ENCODE data around the gene MUC3A. TPM values are rescaled to one million over a fixed set of nuclear protein-coding genes. Genes with fewer than 3 reads are reported as not detected.

MUC3A gene
- total RNA-seq, 4 donors from 2014 or later: 0.04 to 0.71 (median 0.32) TPM; not detected in 1

DNA sequence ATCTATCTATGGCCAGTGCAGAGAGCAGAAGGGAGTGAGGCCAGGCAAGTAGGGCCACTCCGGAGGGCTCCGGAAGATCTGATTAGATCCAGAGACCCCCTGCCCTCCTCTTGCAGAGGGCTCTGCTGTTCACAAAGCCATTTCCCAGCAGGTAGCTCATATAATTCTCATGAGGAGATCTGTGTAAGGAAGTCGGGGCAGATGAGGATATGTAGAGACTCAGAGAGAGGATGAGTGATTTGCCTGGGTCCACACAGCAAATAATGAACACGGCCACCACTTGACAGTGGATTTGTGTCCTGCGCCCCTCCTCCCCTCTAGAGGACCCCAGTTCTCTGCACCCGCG lies 22.6 kb downstream of the MUC3A start:
- Histone ChIP-seq H3K4me3 (no peak overlapping the region), H3K9me3 (no peaks in the 10 kb centered on the region), H3K27ac (no peak overlapping the region), H3K27me3 (peaks cover 6 to 22% (median 19%) of the 10 kb centered on the region in 3 donors), H3K4me1 (no peaks in the 10 kb centered on the region), H3K36me3 (no peaks in the 10 kb centered on the region)
- DNase-seq: no peak
- ATAC-seq: no peak
- intact Hi-C loops (cut with DNase I; ENCODE audit: low total_unique reads) (no loop called here), in situ Hi-C loops (cut with MboI; ENCODE audit: low sequenced_read_pairs in 4 of 4) (loop anchor here in 1 of 4 donors (10.0 kb wide), 1 partner anchor 83 kb away; no protein-coding TSS in a partner anchor)
- TF ChIP-seq, protein P1, sequence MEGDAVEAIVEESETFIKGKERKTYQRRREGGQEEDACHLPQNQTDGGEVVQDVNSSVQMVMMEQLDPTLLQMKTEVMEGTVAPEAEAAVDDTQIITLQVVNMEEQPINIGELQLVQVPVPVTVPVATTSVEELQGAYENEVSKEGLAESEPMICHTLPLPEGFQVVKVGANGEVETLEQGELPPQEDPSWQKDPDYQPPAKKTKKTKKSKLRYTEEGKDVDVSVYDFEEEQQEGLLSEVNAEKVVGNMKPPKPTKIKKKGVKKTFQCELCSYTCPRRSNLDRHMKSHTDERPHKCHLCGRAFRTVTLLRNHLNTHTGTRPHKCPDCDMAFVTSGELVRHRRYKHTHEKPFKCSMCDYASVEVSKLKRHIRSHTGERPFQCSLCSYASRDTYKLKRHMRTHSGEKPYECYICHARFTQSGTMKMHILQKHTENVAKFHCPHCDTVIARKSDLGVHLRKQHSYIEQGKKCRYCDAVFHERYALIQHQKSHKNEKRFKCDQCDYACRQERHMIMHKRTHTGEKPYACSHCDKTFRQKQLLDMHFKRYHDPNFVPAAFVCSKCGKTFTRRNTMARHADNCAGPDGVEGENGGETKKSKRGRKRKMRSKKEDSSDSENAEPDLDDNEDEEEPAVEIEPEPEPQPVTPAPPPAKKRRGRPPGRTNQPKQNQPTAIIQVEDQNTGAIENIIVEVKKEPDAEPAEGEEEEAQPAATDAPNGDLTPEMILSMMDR (IDR thresholded peaks at IDR 0.05 in 4 of 5, conservative IDR thresholded peaks at IDR 0.05 in 1 of 5): no peak
- TF ChIP-seq POLR2A (IDR thresholded peaks at IDR 0.05): no peak

DNA sequence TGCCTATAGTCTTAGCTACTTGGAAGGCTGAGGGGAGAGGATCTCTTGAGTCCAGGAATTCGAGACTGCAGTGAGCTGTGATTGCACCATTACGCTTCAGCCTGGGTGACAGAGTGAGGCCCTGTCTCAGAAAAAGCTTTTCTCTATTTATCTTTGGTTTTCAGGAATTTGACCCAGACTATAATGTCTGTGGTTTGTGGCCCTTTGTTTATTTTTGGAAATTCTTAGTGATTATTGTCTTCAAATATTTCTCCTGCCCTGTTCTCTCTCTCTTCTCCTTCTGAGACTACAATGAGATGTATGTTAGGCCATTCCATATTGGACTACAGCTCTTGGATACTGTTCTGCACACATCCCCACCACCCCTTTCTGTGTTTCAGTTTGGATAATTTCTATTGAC lies 24.7 kb downstream of the MUC3A start:
- TF ChIP-seq, protein P1 (IDR thresholded peaks at IDR 0.05 in 4 of 5, conservative IDR thresholded peaks at IDR 0.05 in 1 of 5): no peak
- Histone ChIP-seq H3K9me3 (no peaks in the 10 kb centered on the region), H3K27ac (no peak overlapping the region), H3K4me1 (no peaks in the 10 kb centered on the region), H3K27me3 (peaks cover 0 to 14% (median 3%) of the 10 kb centered on the region in 3 donors), H3K4me3 (no peak overlapping the region), H3K36me3 (no peaks in the 10 kb centered on the region)
- ATAC-seq (no peak), DNase-seq (no peak)
- intact Hi-C loops (cut with DNase I; ENCODE audit: low total_unique reads) (no loop called here), in situ Hi-C loops (cut with MboI; ENCODE audit: low sequenced_read_pairs in 4 of 4) (loop anchor here in 1 of 4 donors (10.0 kb wide), 1 partner anchor 81 kb away; no protein-coding TSS in a partner anchor)

DNA sequence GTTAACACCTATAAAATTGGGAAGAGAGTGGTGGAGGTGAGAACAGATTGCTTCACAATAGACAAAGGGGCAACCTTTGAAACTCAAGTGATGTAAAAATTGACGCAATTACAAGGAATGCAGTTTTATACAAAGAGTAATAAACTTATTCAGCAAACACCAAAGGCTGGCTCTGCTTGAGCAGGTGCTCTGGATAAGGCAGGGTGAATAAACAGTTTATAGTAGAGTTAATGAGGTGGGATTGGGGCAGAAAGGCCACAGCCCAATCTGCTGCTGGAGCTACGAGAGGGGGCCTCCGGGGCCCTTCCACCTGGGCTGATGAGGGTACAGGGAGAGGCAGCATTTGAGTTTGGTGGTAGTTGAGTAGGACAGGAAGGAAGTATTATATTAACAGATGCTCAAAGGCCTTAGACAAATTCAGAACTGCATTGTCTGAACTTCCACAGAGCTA lies 26.1 kb downstream of the MUC3A start:
- Histone ChIP-seq H3K27me3 (peaks cover 0 to 5% (median under 1%) of the 10 kb centered on the region in 3 donors), H3K9me3 (no peaks in the 10 kb centered on the region), H3K4me3 (no peak overlapping the region), H3K4me1 (no peaks in the 10 kb centered on the region), H3K36me3 (no peaks in the 10 kb centered on the region), H3K27ac (no peak overlapping the region)
- in situ Hi-C loops (cut with MboI; ENCODE audit: low sequenced_read_pairs in 4 of 4) (loop anchor here in 1 of 4 donors (10.0 kb wide), 1 partner anchor 79 kb away; no protein-coding TSS in a partner anchor), intact Hi-C loops (cut with DNase I; ENCODE audit: low total_unique reads) (no loop called here)
- DNase-seq (no peak), ATAC-seq (no peak)
- TF ChIP-seq, protein P1 (IDR thresholded peaks at IDR 0.05 in 4 of 5, conservative IDR thresholded peaks at IDR 0.05 in 1 of 5): no peak
- no peak for TF ChIP-seq POLR2A (IDR thresholded peaks at IDR 0.05)

DNA sequence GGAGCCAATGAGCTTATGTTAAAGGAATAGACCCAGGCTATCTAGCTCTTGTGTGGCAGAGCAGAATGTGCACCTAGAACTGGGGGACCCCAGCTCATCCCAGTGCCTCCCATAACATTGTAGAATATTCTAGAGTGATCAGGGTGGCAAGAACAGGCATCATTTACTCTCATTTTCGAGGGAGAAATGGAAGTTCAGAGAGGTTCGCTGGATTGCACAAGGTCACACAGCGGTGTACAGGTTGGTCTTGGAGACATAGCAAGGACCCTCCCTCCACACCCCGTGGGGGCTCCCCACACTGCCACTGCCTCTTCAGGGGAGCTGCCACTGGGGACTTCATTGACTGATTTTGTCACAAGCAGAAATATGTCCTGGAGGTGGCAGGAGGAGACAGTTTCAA lies 29.0 kb downstream of the MUC3A start:
- Histone ChIP-seq H3K9me3 (no peaks in the 10 kb centered on the region), H3K27ac (no peak overlapping the region), H3K4me1 (no peaks in the 10 kb centered on the region), H3K36me3 (no peaks in the 10 kb centered on the region), H3K27me3 (no peaks in the 10 kb centered on the region), H3K4me3 (no peak overlapping the region)
- no peak for TF ChIP-seq POLR2A (IDR thresholded peaks at IDR 0.05)
- TF ChIP-seq, protein P1 (IDR thresholded peaks at IDR 0.05 in 4 of 5, conservative IDR thresholded peaks at IDR 0.05 in 1 of 5): no peak
- in situ Hi-C loops (cut with MboI; ENCODE audit: low sequenced_read_pairs in 4 of 4): loop anchor here in 1 of 4 donors (10.0 kb wide), 1 partner anchor 77 kb away; no protein-coding TSS in a partner anchor
- DNase-seq (no peak), ATAC-seq (no peak)
- intact Hi-C loops (cut with DNase I; ENCODE audit: low total_unique reads): no loop called here
